Measurements from ENCODE around the gene GPRIN3. TPM values are rescaled to one million over a fixed set of nuclear protein-coding genes. Genes with fewer than 3 reads are reported as not detected.

GPRIN3 gene
- total and polyA plus RNA-seq, 10 of the 15 experiments (the other 5 are each of a cell fraction or from before 2014, with no cell fraction given) = under 0.01 to 0.05 (median 0.01) TPM; not detected in 6

- intact Hi-C loops (cut with micrococcal nuclease; ENCODE audit: unreplicated experiment) = no loop called here
- H2AFZ ChIP-seq (ENCODE audit: control insufficient read depth, low read depth, low read length) = no peak overlapping the region
Observed at GRCh38 chr4:89331686-89332544, 24.3 kb upstream of the GPRIN3 start.

DNA sequence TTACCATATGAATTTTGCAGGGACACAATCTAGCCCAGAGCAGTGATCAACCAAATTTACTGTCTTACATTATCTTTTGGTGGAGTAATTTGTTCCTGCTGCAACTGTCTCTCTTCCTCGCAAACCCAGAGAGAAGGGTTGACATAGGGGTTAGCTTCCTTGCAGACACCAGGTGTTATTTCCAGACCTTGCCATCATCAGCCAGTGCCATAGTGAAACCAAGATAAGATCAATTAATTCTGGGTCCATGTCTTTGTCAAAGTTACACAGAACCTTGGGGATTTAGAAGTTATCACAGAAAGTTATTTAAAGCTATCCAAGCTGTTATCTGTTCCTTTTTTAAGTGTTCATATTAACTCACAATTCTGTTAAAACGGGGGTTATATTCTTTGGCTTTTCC is 23.6 kb upstream of the GPRIN3 start:
- H3K9ac ChIP-seq (ENCODE audit: control insufficient read depth, insufficient read depth, low read length) = no peak overlapping the region
- H3K4me1 ChIP-seq (ENCODE audit: control insufficient read depth, insufficient read depth, low read length) = no peaks in the 10 kb centered on the region
- no peaks in the 10 kb centered on the region for H3K36me3 ChIP-seq (ENCODE audit: control insufficient read depth in 2 of 2, insufficient read depth in 2 of 2, low read length in 1 of 2)
- ATAC-seq = no peak
- RAD21 ChIA-PET (ENCODE audit: unreplicated experiment) = no interaction called here
- no peak for FAIRE-seq
- BruUV-seq (replicated peaks) = no TSS peak
- no peak overlapping the region for H3K4me3 ChIP-seq
- H2AFZ ChIP-seq (ENCODE audit: control insufficient read depth, low read depth, low read length) = no peak overlapping the region
- intact Hi-C loops (cut with micrococcal nuclease; ENCODE audit: unreplicated experiment) = no loop called here
- no peaks in the 10 kb centered on the region for H3K27me3 ChIP-seq (replicated peaks in 1 of 2; ENCODE audit: control insufficient read depth in 2 of 2, insufficient read depth in 2 of 2, low read length in 1 of 2)
- CTCF ChIA-PET = no interaction called here
- no peaks in the 10 kb centered on the region for H3K9me3 ChIP-seq (replicated peaks; ENCODE audit: control insufficient read depth, insufficient read depth, low read length)
- POLR2A ChIA-PET = no interaction called here
- no peak overlapping the region for H3K27ac ChIP-seq (ENCODE audit: control insufficient read depth, insufficient read depth)
- SMC1A ChIA-PET (ENCODE audit: uncharacterized antibody, unreplicated experiment) = no interaction called here
- H3K4me2 ChIP-seq (ENCODE audit: control insufficient read depth, insufficient read depth) = no peak overlapping the region
- H4K20me1 ChIP-seq (ENCODE audit: control insufficient read depth, insufficient read depth) = no peaks in the 10 kb centered on the region
- no peaks in the 10 kb centered on the region for H3K79me2 ChIP-seq (ENCODE audit: control insufficient read depth, insufficient read depth, low read length)
- in situ Hi-C loops (cut with MboI) = no loop called here
- DNase-seq (ENCODE audit: low read depth, low spot score) = no peak
- WGBS (ENCODE audit: insufficient coverage, insufficient replicate concordance, low lambda C conversion rate, missing lambda C conversion rate) = 54% methylated on average over 2 of the region's 2 CpGs
- no peak for TF ChIP-seq EED (IDR thresholded peaks at IDR 0.05; ENCODE audit: low read depth)
- TF ChIP-seq USF2 (IDR thresholded peaks at IDR 0.05; ENCODE audit: borderline replicate concordance, low read depth, low read length) = no peak
- no peak for TF ChIP-seq SIN3A (IDR thresholded peaks at IDR 0.05; ENCODE audit: low read depth, low read length)
- no peak for TF ChIP-seq SMAD5 (IDR thresholded peaks at IDR 0.05; ENCODE audit: low read depth)
- no peak for TF ChIP-seq ZNF384 (IDR thresholded peaks at IDR 0.05; ENCODE audit: borderline replicate concordance, low read depth, low read length)
- TF ChIP-seq TBL1XR1 (IDR thresholded peaks at IDR 0.05; ENCODE audit: low read depth, low read length) = no peak
- TF ChIP-seq RFX5 (IDR thresholded peaks at IDR 0.05; ENCODE audit: low read depth, low read length) = no peak
- no peak for TF ChIP-seq TARDBP (IDR thresholded peaks at IDR 0.05; ENCODE audit: borderline replicate concordance)
- TF ChIP-seq IRF3 (IDR thresholded peaks at IDR 0.05) = no peak

More at GRCh38 chr4:89331686-89332544, 24.3 kb upstream of the GPRIN3 start:
- Histone ChIP-seq H3K9ac (ENCODE audit: control insufficient read depth, insufficient read depth, low read length) (no peak overlapping the region), H3K4me3 (no peak overlapping the region), H3K27ac (ENCODE audit: control insufficient read depth, insufficient read depth) (no peak overlapping the region), H3K4me2 (ENCODE audit: control insufficient read depth, insufficient read depth) (no peak overlapping the region), H4K20me1 (ENCODE audit: control insufficient read depth, insufficient read depth) (no peaks in the 10 kb centered on the region), H3K27me3 (replicated peaks in 1 of 2; ENCODE audit: control insufficient read depth in 2 of 2, insufficient read depth in 2 of 2, low read length in 1 of 2) (no peaks in the 10 kb centered on the region), H3K79me2 (ENCODE audit: control insufficient read depth, insufficient read depth, low read length) (no peaks in the 10 kb centered on the region), H3K36me3 (ENCODE audit: control insufficient read depth in 2 of 2, insufficient read depth in 2 of 2, low read length in 1 of 2) (no peaks in the 10 kb centered on the region), H3K9me3 (replicated peaks; ENCODE audit: control insufficient read depth, insufficient read depth, low read length) (no peaks in the 10 kb centered on the region), H3K4me1 (ENCODE audit: control insufficient read depth, insufficient read depth, low read length) (no peaks in the 10 kb centered on the region)
- ChIA-PET SMC1A (ENCODE audit: uncharacterized antibody, unreplicated experiment) (no interaction called here), CTCF (no interaction called here), RAD21 (ENCODE audit: unreplicated experiment) (no interaction called here), POLR2A (no interaction called here)
- no TSS peak for BruUV-seq (replicated peaks)
- no peak for TF ChIP-seq SRF (IDR thresholded peaks at IDR 0.05; ENCODE audit: low read depth in 2 of 2, low read length in 2 of 2)
- TF ChIP-seq RBBP5 (conservative IDR thresholded peaks at IDR 0.05) = no peak
- TF ChIP-seq POU2F2 (IDR thresholded peaks at IDR 0.05; ENCODE audit: borderline replicate concordance, low read depth, low read length) = no peak
- no peak for TF ChIP-seq SIX5 (IDR thresholded peaks at IDR 0.05; ENCODE audit: low read depth, low read length, severe bottlenecking)
- no peak for TF ChIP-seq CREM (IDR thresholded peaks at IDR 0.05; ENCODE audit: low read depth)
- no peak for TF ChIP-seq SUZ12 (IDR thresholded peaks at IDR 0.05; ENCODE audit: unreplicated experiment)
- no peak for TF ChIP-seq ZNF207 (IDR thresholded peaks at IDR 0.05; ENCODE audit: borderline replicate concordance)
- TF ChIP-seq CHD2 (IDR thresholded peaks at IDR 0.05; ENCODE audit: borderline replicate concordance, low read depth, low read length) = no peak
- no peak for TF ChIP-seq BMI1 (IDR thresholded peaks at IDR 0.05; ENCODE audit: borderline replicate concordance)
- WGBS (ENCODE audit: insufficient coverage, insufficient replicate concordance, low lambda C conversion rate, missing lambda C conversion rate) = 19% methylated on average over 5 of the region's 5 CpGs
- FAIRE-seq = no peak
- DNase-seq (ENCODE audit: low read depth, low spot score) = no peak
- in situ Hi-C loops (cut with MboI) = no loop called here
- ATAC-seq = no peak
